HCT116 (cell line): ENCODE data around the gene ZDHHC14.

ENCODE experiments used
- EZH2 ChIP-seq: fragments of 200-600 bp; sonication (generic); IDR thresholded peaks from 2 replicates; pipeline ENCODE4 v1.6.1; 2017; ENCODE audit warnings: antibody characterized with exemption, mixed run types
- EZH2phosphoT487 ChIP-seq: fragments of 200-600 bp; IDR thresholded peaks from 2 replicates; pipeline ENCODE4 v1.6.1; 2018; ENCODE audit warnings: antibody characterized with exemption, borderline replicate concordance
- JUND ChIP-seq: IDR thresholded peaks from 2 replicates; pipeline ENCODE4 v1.6.1; 2012
- POLR2A ChIP-seq: IDR thresholded peaks from 2 replicates; pipeline ENCODE4 v1.7.0; 2011; ENCODE audit warnings: borderline replicate concordance; ENCODE audit not compliant: insufficient read depth, insufficient read length; ENCODE audit errors: extremely low read depth
- POLR2AphosphoS5 ChIP-seq: IDR thresholded peaks from 2 replicates; pipeline ENCODE4 v1.6.1; 2011; ENCODE audit warnings: mild to moderate bottlenecking, low read depth, low read length, moderate library complexity
- RAD21 ChIP-seq: IDR thresholded peaks from 2 replicates; pipeline ENCODE4 v1.6.1; 2012; ENCODE audit warnings: low read depth, mild to moderate bottlenecking
- TF ChIP-seq, protein P1 (sequence below), 3 experiments: fragments of 200-600 bp in 1 of 3; sonication (generic) in 1 of 3; IDR thresholded peaks in 2 of 3; conservative IDR thresholded peaks in 1 of 3; 2 replicates each; pipeline ENCODE4 v1.5.1; 2012 to 2017; ENCODE audit warnings: low read depth in 2 of 3, low read length in 2 of 3, antibody characterized with exemption in 1 of 3, borderline replicate concordance in 1 of 3, control low read depth in 1 of 3, mild to moderate bottlenecking in 1 of 3, mixed read lengths in 1 of 3, mixed run types in 1 of 3, moderate library complexity in 1 of 3; ENCODE audit not compliant: insufficient read depth in 1 of 3

DNA sequence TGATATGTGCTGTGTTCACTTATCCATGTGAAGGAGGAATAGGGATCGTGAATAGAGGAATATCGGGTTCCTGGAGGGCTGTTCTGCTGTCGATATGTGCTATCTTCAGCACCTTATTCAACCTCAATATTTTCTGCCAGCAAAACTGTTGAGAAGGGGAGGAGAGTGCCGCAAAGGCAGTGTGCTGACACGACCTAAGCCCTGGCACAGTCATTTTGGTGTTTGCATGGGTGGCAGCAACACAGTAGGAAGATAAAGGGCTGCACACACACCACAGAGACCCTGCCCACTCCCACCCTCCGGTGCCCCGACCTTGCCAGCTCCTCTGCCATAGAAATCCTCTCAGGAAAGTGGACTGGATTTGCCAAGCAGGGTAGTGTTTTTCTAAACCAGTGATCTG lies 47.0 kb downstream of the ZDHHC14 start:
- no peak for TF ChIP-seq EZH2
- TF ChIP-seq, protein P1, sequence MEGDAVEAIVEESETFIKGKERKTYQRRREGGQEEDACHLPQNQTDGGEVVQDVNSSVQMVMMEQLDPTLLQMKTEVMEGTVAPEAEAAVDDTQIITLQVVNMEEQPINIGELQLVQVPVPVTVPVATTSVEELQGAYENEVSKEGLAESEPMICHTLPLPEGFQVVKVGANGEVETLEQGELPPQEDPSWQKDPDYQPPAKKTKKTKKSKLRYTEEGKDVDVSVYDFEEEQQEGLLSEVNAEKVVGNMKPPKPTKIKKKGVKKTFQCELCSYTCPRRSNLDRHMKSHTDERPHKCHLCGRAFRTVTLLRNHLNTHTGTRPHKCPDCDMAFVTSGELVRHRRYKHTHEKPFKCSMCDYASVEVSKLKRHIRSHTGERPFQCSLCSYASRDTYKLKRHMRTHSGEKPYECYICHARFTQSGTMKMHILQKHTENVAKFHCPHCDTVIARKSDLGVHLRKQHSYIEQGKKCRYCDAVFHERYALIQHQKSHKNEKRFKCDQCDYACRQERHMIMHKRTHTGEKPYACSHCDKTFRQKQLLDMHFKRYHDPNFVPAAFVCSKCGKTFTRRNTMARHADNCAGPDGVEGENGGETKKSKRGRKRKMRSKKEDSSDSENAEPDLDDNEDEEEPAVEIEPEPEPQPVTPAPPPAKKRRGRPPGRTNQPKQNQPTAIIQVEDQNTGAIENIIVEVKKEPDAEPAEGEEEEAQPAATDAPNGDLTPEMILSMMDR (IDR thresholded peaks at IDR 0.05 in 2 of 3, conservative IDR thresholded peaks at IDR 0.05 in 1 of 3; ENCODE audit: borderline replicate concordance in 1 of 3, insufficient read depth in 1 of 3, low read depth in 2 of 3, low read length in 2 of 3): no peak
- no peak for TF ChIP-seq POLR2AphosphoS5
- no peak for TF ChIP-seq JUND
- TF ChIP-seq EZH2phosphoT487: no peak
- TF ChIP-seq POLR2A: no peak
- TF ChIP-seq RAD21: no peak
